SU-DHL-6 (cell line): ENCODE measurements around the gene COPG1.

Source experiments
- EZH2phosphoT487 ChIP-seq: fragments of 200-600 bp; sonication (generic), shearing (Covaris generic); conservative IDR thresholded peaks from 2 replicates; pipeline ENCODE4 v1.6.1; 2018; ENCODE audit warnings: mild to moderate bottlenecking, antibody characterized with exemption, low read length, moderate library complexity, mixed read lengths
- TF ChIP-seq, protein P1 (sequence below): fragments of 200-600 bp; sonication (generic); IDR thresholded peaks from one replicate; pipeline ENCODE4 v1.5.1; 2017; ENCODE audit warnings: antibody characterized with exemption, mild to moderate bottlenecking, low read length, moderate library complexity; ENCODE audit not compliant: insufficient read depth, poor library complexity, severe bottlenecking

DNA sequence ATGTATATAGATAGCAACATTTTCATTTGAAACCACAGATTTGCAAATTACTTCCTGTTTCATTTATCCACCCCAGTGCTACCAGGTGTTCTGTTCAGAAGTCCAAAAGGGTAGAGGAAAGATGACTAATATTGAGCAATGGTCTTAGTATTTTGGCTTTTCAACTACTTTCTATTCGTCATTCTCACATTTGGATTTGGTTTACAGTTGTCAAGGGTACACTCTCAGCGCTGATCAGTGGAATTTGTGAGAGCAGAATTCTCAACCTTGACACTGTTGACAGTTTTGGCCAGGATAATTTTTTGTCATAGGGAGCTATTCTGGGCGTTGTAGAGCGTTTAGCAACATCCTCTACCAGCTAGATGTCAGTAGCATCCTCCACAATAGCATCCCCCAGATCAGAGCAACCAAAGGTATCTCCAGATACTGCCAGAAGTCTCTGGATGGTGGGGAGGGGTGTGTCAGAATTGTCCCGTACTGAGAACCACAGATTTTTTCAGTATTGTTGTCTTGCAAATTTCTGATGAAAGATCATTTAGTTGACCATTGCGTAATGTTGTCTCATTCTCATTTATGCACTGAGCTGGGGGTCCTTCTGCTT, 33.4 kb downstream of the COPG1 start:
- TF ChIP-seq, protein P1, sequence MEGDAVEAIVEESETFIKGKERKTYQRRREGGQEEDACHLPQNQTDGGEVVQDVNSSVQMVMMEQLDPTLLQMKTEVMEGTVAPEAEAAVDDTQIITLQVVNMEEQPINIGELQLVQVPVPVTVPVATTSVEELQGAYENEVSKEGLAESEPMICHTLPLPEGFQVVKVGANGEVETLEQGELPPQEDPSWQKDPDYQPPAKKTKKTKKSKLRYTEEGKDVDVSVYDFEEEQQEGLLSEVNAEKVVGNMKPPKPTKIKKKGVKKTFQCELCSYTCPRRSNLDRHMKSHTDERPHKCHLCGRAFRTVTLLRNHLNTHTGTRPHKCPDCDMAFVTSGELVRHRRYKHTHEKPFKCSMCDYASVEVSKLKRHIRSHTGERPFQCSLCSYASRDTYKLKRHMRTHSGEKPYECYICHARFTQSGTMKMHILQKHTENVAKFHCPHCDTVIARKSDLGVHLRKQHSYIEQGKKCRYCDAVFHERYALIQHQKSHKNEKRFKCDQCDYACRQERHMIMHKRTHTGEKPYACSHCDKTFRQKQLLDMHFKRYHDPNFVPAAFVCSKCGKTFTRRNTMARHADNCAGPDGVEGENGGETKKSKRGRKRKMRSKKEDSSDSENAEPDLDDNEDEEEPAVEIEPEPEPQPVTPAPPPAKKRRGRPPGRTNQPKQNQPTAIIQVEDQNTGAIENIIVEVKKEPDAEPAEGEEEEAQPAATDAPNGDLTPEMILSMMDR: no peak
- TF ChIP-seq EZH2phosphoT487: no peak
